ENCODE data around the gene SLC6A6.

SLC6A6 gene

DNA sequence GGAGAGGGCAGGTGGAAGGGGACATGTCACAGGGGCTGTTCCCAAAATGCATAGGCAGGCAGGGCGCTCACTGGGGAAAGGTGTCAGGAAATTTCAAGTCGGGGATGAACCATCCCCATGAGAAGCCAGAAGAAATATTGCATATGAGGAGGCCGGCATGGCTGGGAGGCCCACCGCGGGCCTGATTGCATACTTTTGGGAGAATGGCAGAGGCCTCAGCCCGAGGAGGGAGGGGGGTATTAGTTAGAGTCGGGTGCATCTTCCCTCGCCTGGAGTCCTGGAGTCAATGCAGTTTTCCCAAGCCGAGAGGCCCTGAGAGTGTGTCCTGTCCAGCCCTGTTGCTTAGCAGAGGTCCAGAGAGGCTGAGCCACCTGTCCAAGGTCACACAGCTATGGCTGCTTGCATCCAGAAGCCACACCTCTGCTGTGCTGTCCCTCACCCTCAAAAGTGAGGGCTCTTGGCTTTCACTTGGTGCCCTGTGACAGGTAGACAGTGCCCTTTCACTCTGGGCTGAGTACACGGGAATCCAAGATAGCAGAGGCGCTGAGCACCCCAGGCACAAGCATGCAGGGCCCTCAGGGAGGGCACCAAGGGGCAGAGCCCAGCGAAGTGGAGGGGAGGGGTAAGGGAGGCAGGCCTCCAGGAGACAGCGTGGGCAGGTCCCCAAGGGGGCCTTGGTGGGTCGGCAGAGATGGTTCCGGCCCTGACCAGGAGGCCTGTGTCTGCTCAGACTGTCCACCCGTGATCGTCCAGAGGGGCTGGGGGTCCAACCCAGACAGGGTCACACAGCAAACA, 89.2 kb downstream of the SLC6A6 start:
- H3K36me3 ChIP-seq (replicated peaks): peaks cover 2% of the 10 kb centered on the region
- H3K4me3 ChIP-seq (ENCODE audit: low read depth, low read length): no peak overlapping the region
- TF ChIP-seq, protein P1, sequence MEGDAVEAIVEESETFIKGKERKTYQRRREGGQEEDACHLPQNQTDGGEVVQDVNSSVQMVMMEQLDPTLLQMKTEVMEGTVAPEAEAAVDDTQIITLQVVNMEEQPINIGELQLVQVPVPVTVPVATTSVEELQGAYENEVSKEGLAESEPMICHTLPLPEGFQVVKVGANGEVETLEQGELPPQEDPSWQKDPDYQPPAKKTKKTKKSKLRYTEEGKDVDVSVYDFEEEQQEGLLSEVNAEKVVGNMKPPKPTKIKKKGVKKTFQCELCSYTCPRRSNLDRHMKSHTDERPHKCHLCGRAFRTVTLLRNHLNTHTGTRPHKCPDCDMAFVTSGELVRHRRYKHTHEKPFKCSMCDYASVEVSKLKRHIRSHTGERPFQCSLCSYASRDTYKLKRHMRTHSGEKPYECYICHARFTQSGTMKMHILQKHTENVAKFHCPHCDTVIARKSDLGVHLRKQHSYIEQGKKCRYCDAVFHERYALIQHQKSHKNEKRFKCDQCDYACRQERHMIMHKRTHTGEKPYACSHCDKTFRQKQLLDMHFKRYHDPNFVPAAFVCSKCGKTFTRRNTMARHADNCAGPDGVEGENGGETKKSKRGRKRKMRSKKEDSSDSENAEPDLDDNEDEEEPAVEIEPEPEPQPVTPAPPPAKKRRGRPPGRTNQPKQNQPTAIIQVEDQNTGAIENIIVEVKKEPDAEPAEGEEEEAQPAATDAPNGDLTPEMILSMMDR (IDR thresholded peaks at IDR 0.05; ENCODE audit: low read depth, low read length, missing control alignments): no peak
- DNase-seq: no peak
- no peak overlapping the region for H3K27ac ChIP-seq
- H3K27me3 ChIP-seq (replicated peaks): no peaks in the 10 kb centered on the region
- in situ Hi-C loops (cut with HindIII; ENCODE audit: low pct_ligation_motif_present, low sequenced_read_pairs): no loop called here

DNA sequence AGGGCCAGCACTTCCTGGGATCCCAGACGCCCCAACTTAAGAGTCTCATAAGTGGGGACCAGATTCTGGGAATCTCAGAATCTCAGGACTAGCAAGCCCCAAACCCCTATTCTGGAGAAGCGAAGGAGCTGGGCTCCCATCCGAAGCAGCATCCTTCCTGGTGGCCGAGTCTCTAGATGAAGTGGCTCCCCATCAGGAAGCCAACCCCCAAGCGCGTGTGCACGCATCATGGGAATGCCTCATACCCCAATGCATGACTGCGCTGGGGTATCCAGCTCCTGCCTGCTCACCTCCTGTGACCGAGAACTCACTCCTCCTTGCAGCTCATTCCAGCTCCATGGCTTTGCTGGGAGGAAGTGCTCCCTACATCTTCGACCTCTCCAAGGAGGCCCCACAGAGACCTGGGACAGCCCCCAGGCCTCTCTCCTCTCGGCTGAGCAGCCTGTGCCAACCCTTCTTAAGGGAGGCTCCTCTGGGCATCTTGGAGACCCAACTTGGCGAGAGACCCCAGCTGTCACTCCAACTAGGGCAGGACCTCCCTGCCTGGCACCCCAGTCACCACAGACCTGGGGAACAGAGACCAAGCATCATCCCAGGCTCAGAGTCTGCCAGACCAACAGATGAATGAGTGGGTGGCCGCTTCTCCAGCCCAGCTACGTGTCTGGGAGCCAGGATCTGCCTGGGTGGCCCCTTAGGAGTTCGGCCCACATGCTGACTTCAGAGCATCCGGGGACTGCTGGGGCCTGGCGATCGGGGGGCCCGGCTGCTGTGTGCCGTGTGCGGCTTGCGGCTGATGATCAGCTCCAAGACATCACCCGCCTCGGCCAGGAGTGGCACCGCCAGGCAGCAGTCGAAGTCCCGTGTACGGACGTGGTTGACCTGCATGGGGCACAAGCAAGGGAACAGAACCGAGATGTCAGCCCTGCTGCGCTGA, 90.8 kb downstream of the SLC6A6 start:
- Histone ChIP-seq H3K27me3 (replicated peaks) (no peaks in the 10 kb centered on the region), H3K27ac (no peak overlapping the region), H3K36me3 (replicated peaks) (peaks cover 2% of the 10 kb centered on the region), H3K4me3 (ENCODE audit: low read depth, low read length) (no peak overlapping the region)
- in situ Hi-C loops (cut with HindIII; ENCODE audit: low pct_ligation_motif_present, low sequenced_read_pairs): no loop called here
- TF ChIP-seq, protein P1 (IDR thresholded peaks at IDR 0.05; ENCODE audit: low read depth, low read length, missing control alignments): no peak
- no peak for DNase-seq

DNA sequence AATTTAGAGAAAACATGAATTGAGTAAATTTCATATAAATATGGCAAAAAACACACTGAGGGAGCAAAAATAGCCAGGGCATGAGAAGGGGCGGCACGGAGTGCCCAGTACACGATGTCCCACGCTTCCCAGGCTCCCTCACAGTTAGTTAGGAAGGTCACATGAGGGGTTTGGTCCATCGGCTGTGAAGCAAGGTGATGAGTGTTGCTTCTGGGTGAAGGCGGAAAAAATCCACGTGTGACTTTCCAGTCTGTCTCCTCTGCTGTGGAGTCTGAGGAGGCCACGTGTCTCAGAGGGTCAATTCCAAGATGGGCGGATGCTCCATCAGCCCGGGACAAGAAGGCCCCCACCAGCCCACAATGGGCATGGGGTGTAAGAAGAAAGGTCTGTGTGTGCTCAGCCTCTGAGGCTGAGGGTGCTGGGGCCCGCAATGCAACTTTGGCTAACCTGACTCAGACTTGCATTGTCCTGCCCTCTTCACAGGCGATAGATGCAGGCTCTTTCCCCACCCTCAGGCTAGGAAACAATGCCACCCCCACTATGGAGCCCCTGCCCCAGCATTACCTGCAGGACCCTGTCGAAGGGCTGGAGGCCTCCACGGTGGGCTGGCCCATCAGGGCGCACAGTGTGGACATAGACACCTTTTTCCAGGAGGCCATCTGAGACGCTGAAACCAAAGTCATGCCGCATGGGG, 92.0 kb downstream of the SLC6A6 start:
- H3K27ac ChIP-seq: no peak overlapping the region
- H3K36me3 ChIP-seq (replicated peaks): peaks cover 1% of the 10 kb centered on the region
- TF ChIP-seq, protein P1 (IDR thresholded peaks at IDR 0.05; ENCODE audit: low read depth, low read length, missing control alignments): no peak
- DNase-seq: no peak
- H3K27me3 ChIP-seq (replicated peaks): no peaks in the 10 kb centered on the region
- no peak overlapping the region for H3K4me3 ChIP-seq (ENCODE audit: low read depth, low read length)
- in situ Hi-C loops (cut with HindIII; ENCODE audit: low pct_ligation_motif_present, low sequenced_read_pairs): no loop called here

DNA sequence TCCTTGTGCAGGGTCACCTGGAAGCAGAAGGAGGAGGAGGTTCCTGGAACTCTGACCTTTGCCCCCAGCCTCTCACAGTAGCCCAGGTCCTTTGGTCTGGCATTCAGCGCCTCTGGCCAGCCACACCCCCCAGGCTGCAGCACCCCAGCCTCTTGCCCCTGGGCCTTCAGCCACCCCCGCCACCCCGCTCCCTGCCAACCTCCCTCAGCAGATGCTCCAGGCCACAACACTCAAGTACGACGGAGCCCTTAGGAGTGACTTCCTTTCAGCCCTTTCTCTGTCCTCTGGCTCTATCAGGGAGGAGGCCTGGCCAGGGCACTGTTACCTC, 92.5 kb downstream of the SLC6A6 start:
- DNase-seq: no peak
- no peaks in the 10 kb centered on the region for H3K36me3 ChIP-seq (replicated peaks)
- H3K27ac ChIP-seq: no peak overlapping the region
- H3K4me3 ChIP-seq (ENCODE audit: low read depth, low read length): no peak overlapping the region
- no peaks in the 10 kb centered on the region for H3K27me3 ChIP-seq (replicated peaks)
- in situ Hi-C loops (cut with HindIII; ENCODE audit: low pct_ligation_motif_present, low sequenced_read_pairs): no loop called here
- TF ChIP-seq, protein P1 (IDR thresholded peaks at IDR 0.05; ENCODE audit: low read depth, low read length, missing control alignments): no peak

DNA sequence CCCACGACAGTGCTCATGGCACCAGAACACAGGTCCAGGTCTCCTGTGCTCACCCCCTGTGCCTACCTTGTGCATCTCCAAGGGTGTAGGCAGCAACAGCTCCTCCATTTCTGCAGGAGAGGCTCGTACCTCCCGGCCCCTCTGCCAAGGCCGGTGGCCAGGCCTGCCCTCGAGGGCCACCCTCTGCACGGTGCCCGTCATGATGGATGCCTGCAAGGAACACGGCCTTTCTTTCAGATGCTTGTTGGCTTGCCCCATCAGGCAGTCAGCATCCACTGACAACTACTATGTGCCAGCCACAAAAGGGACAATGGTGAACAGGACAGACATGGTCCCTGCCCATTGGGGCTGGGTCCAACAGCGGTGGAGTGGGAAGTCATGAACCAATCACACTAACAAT, 93.9 kb downstream of the SLC6A6 start:
- Histone ChIP-seq H3K27ac (no peak overlapping the region), H3K4me3 (ENCODE audit: low read depth, low read length) (no peak overlapping the region), H3K27me3 (replicated peaks) (no peaks in the 10 kb centered on the region), H3K36me3 (replicated peaks) (no peaks in the 10 kb centered on the region)
- in situ Hi-C loops (cut with HindIII; ENCODE audit: low pct_ligation_motif_present, low sequenced_read_pairs): no loop called here
- TF ChIP-seq, protein P1 (IDR thresholded peaks at IDR 0.05; ENCODE audit: low read depth, low read length, missing control alignments): no peak
- DNase-seq: no peak
